Prostate gland (tissue), 2 donors: ENCODE data around the gene RAB5B.
A peak's percentile ranks its signal among the peaks of the same experiment; 100 is the strongest.

Source experiments
- POLR2A ChIP-seq: fragments of 450-650 bp; IDR thresholded peaks from one replicate; pipeline ENCODE4 v1.6.1; 2016; ENCODE audit warnings: antibody characterized with exemption, mild to moderate bottlenecking
- POLR2AphosphoS5 ChIP-seq: sonication (generic); formaldehyde crosslinking; IDR thresholded peaks from one replicate; pipeline ENCODE4 v1.6.1; 2017; ENCODE audit warnings: antibody characterized with exemption
- TF ChIP-seq, protein P1 (sequence below), 4 experiments: fragments of 200-600 bp in 2 of 4; fragments of 450-650 bp in 2 of 4; sonication (generic) in 2 of 4; IDR thresholded peaks; 1 replicate in 3 of 4; 2 replicates in 1 of 4; pipeline ENCODE4 v1.5.1; 2016 to 2019; ENCODE audit warnings: antibody characterized with exemption in 4 of 4, mild to moderate bottlenecking in 2 of 4, moderate library complexity in 2 of 4

DNA sequence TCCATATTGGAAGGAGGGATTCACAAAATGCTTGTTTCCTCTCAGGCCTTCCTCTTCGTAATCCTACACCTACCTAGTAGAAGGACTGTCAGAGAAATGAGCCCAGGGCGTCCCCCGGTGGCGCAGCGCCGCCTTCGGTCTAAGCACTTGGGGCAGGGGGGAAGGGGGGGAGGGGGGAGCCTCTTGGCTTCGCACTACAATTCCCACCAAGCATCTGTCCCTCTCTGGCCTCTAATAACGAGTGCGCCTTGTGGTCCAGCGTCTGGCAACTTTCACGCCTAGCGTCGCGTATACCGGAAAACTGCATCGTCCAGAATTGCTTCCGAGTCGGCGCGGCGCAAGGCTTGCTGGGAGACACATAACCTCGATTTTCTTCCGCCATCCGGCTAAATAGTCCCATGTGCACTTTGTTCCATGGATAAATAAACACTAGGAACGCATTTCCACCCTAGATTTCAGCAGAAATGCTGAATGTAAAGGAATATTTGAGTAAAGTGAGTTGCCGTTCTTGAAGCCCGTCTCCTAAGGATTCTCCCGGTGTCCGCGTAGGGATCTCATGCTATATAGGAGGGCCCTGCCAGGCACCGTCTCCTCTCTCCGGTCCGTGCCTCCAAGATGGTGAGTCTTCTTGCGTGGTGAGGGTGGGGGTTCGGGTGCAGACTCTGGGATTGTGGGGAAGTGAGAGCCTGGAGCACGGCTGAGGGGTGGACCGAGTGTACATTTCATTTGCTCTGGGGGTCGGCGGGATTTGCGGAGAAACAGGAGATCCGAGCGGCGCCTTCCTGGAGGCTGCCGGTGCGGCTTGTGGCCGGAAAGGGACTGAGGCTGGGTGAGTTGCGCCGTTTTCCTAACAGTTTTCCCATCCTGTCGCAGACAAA lies 67.9 kb downstream of the RAB5B start, which contains the start of gene RPS26:
- TF ChIP-seq POLR2A: peak; percentile 24
- TF ChIP-seq, protein P1, sequence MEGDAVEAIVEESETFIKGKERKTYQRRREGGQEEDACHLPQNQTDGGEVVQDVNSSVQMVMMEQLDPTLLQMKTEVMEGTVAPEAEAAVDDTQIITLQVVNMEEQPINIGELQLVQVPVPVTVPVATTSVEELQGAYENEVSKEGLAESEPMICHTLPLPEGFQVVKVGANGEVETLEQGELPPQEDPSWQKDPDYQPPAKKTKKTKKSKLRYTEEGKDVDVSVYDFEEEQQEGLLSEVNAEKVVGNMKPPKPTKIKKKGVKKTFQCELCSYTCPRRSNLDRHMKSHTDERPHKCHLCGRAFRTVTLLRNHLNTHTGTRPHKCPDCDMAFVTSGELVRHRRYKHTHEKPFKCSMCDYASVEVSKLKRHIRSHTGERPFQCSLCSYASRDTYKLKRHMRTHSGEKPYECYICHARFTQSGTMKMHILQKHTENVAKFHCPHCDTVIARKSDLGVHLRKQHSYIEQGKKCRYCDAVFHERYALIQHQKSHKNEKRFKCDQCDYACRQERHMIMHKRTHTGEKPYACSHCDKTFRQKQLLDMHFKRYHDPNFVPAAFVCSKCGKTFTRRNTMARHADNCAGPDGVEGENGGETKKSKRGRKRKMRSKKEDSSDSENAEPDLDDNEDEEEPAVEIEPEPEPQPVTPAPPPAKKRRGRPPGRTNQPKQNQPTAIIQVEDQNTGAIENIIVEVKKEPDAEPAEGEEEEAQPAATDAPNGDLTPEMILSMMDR (IDR thresholded peaks at IDR 0.05): peak in 2 of 4 experiments; percentile 16 to 39
- TF ChIP-seq POLR2AphosphoS5: peak; percentile 97
